HCT116 (cell line): ENCODE data around the gene PSMD10. TPM values are rescaled to one million over a fixed set of nuclear protein-coding genes. Genes with fewer than 3 reads are reported as not detected.

ENCODE experiments used
- ATAC-seq: fragments of 200-7000 bp; cut with Tn5 transposase; 2 replicates; pipeline ENCODE4 v1.9.1; 2020; ENCODE audit warnings: mild to moderate bottlenecking, moderate library complexity
- BruUV-seq: library from RNA; stranded (reverse); fragments of 400-500 nt; replicated peaks from 2 replicates; lab custom pipeline; 2021; lab: Mats Ljungman, UMichigan
- CTCF ChIA-PET: fragments of 300-600 bp; sonication (Branson Sonifier 250); formaldehyde crosslinking; loops from one replicate; lab custom pipeline; 2021; ENCODE audit warnings: antibody characterized with exemption; lab: Charles Lee
- POLR2A ChIA-PET: fragments of 300-600, 350-600 bp; sonication (Branson Sonifier 250); formaldehyde crosslinking; loops from one replicate; lab custom pipeline; 2021; ENCODE audit warnings: antibody characterized with exemption; lab: Charles Lee
- RAD21 ChIA-PET, 2 experiments: fragments of 300-600 bp; sonication (Branson Sonifier 250); formaldehyde crosslinking; loops; one replicate each; lab custom pipeline; 2023; ENCODE audit warnings: low total read pairs in 2 of 2; ENCODE audit not compliant: uncharacterized antibody in 2 of 2, unreplicated experiment in 2 of 2, low non-redundant PET in 1 of 2; lab: Charles Lee
- DNase-seq: peaks from one replicate; pipeline ENCODE4 v3.0.0-alpha.2; 2010; ENCODE audit warnings: low read depth, low spot score
- H2AFZ ChIP-seq: fragments of 200-600 bp; shearing (Covaris generic), sonication (generic); 2 replicates; pipeline ENCODE4 v1.6.1; 2017; ENCODE audit warnings: low read depth, mixed run types, mixed read lengths, antibody characterized with exemption, low read length; ENCODE audit not compliant: poor library complexity, severe bottlenecking
- H3K27ac ChIP-seq: 2 replicates; pipeline ENCODE4 v1.5.1; 2012; ENCODE audit warnings: low read depth, low read length
- H3K27me3 ChIP-seq: fragments of 200-600 bp; sonication (generic); 2 replicates; pipeline ENCODE4 v1.6.1; 2016; ENCODE audit warnings: mixed run types, low read length, mixed read lengths; ENCODE audit not compliant: insufficient read depth
- H3K36me3 ChIP-seq, 2 experiments: fragments of 200-500 bp in 1 of 2; fragments of 200-600 bp in 1 of 2; sonication (Bioruptor generic) in 1 of 2; sonication (generic) in 1 of 2; 2 replicates each; pipeline versions ENCODE4 v1.5.1 to v1.6.1; 2014 to 2016; ENCODE audit warnings: low read length in 2 of 2, inconsistent platforms in 1 of 2, mixed read lengths in 1 of 2, mixed run types in 1 of 2; ENCODE audit not compliant: insufficient read depth in 2 of 2, control insufficient read depth in 1 of 2
- H3K4me1 ChIP-seq, 2 experiments: fragments of 200-600 bp in 1 of 2; sonication (generic) in 1 of 2; 2 replicates each; pipeline versions ENCODE4 v1.5.1 to v1.6.1; 2012 to 2017; ENCODE audit warnings: low read length in 2 of 2, inconsistent platforms in 1 of 2, mild to moderate bottlenecking in 1 of 2, mixed read lengths in 1 of 2, mixed run types in 1 of 2, moderate library complexity in 1 of 2; ENCODE audit not compliant: insufficient read depth in 2 of 2, control insufficient read depth in 1 of 2
- H3K4me2 ChIP-seq: fragments of 200-600 bp; sonication (generic); 2 replicates; pipeline ENCODE4 v1.6.1; 2017; ENCODE audit warnings: mixed run types, low read length, mixed read lengths
- H3K4me3 ChIP-seq, 2 experiments: fragments of 200-600 bp in 1 of 2; sonication (generic) in 1 of 2; replicated peaks in 1 of 2; 2 replicates each; pipeline ENCODE4 v1.5.1; 2011 to 2016; ENCODE audit warnings: low read length in 2 of 2, control low read depth in 1 of 2, low read depth in 1 of 2, mild to moderate bottlenecking in 1 of 2, mixed read lengths in 1 of 2, mixed run types in 1 of 2
- H3K79me2 ChIP-seq: fragments of 200-600 bp; sonication (generic); 2 replicates; pipeline ENCODE4 v1.6.1; 2017; ENCODE audit warnings: mild to moderate bottlenecking, mixed run types, low read length, moderate library complexity, mixed read lengths; ENCODE audit not compliant: insufficient read depth
- H3K9ac ChIP-seq: fragments of 200-600 bp; sonication (generic); 2 replicates; pipeline ENCODE4 v1.6.1; 2016; ENCODE audit warnings: low read length, mixed read lengths
- H3K9me2 ChIP-seq: fragments of 200-600 bp; sonication (generic), shearing (Covaris generic); 2 replicates; pipeline ENCODE4 v1.6.1; 2017; ENCODE audit warnings: mixed run types, mild to moderate bottlenecking, moderate library complexity; ENCODE audit not compliant: insufficient read depth
- H3K9me3 ChIP-seq, 2 experiments: fragments of 200-500 bp in 1 of 2; fragments of 200-600 bp in 1 of 2; sonication (Bioruptor generic) in 1 of 2; sonication (generic) in 1 of 2; 2 replicates each; pipeline ENCODE4 v1.6.1; 2014 to 2017; ENCODE audit warnings: low read length in 2 of 2, mixed read lengths in 2 of 2, inconsistent platforms in 1 of 2, low read depth in 1 of 2, mild to moderate bottlenecking in 1 of 2, mixed run types in 1 of 2, moderate library complexity in 1 of 2; ENCODE audit not compliant: control insufficient read depth in 1 of 2, insufficient read depth in 1 of 2
- H4K20me1 ChIP-seq: fragments of 200-600 bp; sonication (generic), shearing (Covaris generic); 2 replicates; pipeline ENCODE4 v1.6.1; 2017; ENCODE audit warnings: mixed run types, mild to moderate bottlenecking, moderate library complexity; ENCODE audit not compliant: insufficient read depth
- CTCF ChIP-seq, 3 experiments: fragments of 200-600 bp in 1 of 3; sonication (generic) in 1 of 3; IDR thresholded peaks in 2 of 3; conservative IDR thresholded peaks in 1 of 3; 2 replicates each; pipeline ENCODE4 v1.5.1; 2012 to 2017; ENCODE audit warnings: low read depth in 2 of 3, low read length in 2 of 3, antibody characterized with exemption in 1 of 3, borderline replicate concordance in 1 of 3, control low read depth in 1 of 3, mild to moderate bottlenecking in 1 of 3, mixed read lengths in 1 of 3, mixed run types in 1 of 3, moderate library complexity in 1 of 3; ENCODE audit not compliant: insufficient read depth in 1 of 3
- ELF1 ChIP-seq: IDR thresholded peaks from 2 replicates; pipeline ENCODE4 v1.6.1; 2012; ENCODE audit warnings: low read depth, borderline replicate concordance
- EZH2 ChIP-seq: fragments of 200-600 bp; sonication (generic); IDR thresholded peaks from 2 replicates; pipeline ENCODE4 v1.6.1; 2017; ENCODE audit warnings: antibody characterized with exemption, mixed run types
- EZH2phosphoT487 ChIP-seq: fragments of 200-600 bp; IDR thresholded peaks from 2 replicates; pipeline ENCODE4 v1.6.1; 2018; ENCODE audit warnings: antibody characterized with exemption, borderline replicate concordance
- JUND ChIP-seq: IDR thresholded peaks from 2 replicates; pipeline ENCODE4 v1.6.1; 2012
- POLR2A ChIP-seq: IDR thresholded peaks from 2 replicates; pipeline ENCODE4 v1.7.0; 2011; ENCODE audit warnings: borderline replicate concordance; ENCODE audit not compliant: insufficient read depth, insufficient read length; ENCODE audit errors: extremely low read depth
- RAD21 ChIP-seq: IDR thresholded peaks from 2 replicates; pipeline ENCODE4 v1.6.1; 2012; ENCODE audit warnings: low read depth, mild to moderate bottlenecking
- REST ChIP-seq: IDR thresholded peaks from 2 replicates; pipeline ENCODE4 v1.6.1; 2012; ENCODE audit warnings: low read depth
- SIN3A ChIP-seq: IDR thresholded peaks from 2 replicates; pipeline ENCODE4 v1.6.1; 2012; ENCODE audit warnings: low read depth
- TCF7L2 ChIP-seq: IDR thresholded peaks from 2 replicates; pipeline ENCODE4 v1.7.0; 2011; ENCODE audit warnings: borderline replicate concordance, inconsistent platforms; ENCODE audit not compliant: insufficient read depth, insufficient read length; ENCODE audit errors: extremely low read depth
- YY1 ChIP-seq: IDR thresholded peaks from 2 replicates; pipeline ENCODE4 v1.6.1; 2011; ENCODE audit warnings: low read length, low read depth, moderate library complexity, mild to moderate bottlenecking; ENCODE audit not compliant: insufficient replicate concordance; ENCODE audit errors: extremely low read depth
- ZBTB33 ChIP-seq: IDR thresholded peaks from 2 replicates; pipeline ENCODE4 v1.6.1; 2011; ENCODE audit warnings: mild to moderate bottlenecking, low read length, moderate library complexity; ENCODE audit not compliant: insufficient replicate concordance; ENCODE audit errors: extremely low read depth
- ZFX ChIP-seq: fragments of 450-650 bp; IDR thresholded peaks from 2 replicates; pipeline ENCODE4 v1.6.1; 2017
- intact Hi-C: fragments of 100-400 bp; cut with micrococcal nuclease; formaldehyde crosslinking; loops from 2 replicates; pipeline ENCODE4 v1.10.0; 2022
- total RNA-seq: library from RNA; stranded (reverse); gene quantifications from one replicate; pipeline ENCODE4 v1.2.1, GENCODE V29; 2021; ENCODE audit not compliant: unreplicated experiment

The PSMD10 gene
- total RNA-seq, 1 experiment from 2014 or later = 55.5 TPM

GRCh38 chrX:108081110-108081509 is 10.2 kb downstream of the PSMD10 start:
- Histone ChIP-seq H3K4me2 (no peak overlapping the region), H3K9me3 (no peaks in the 10 kb centered on the region), H3K4me3 (no peak overlapping the region), H3K4me1 (no peaks in the 10 kb centered on the region), H3K79me2 (no peaks in the 10 kb centered on the region), H3K27ac (no peak overlapping the region), H3K27me3 (no peaks in the 10 kb centered on the region), H3K36me3 (0 out of 4 replicates have a peak, but pooled peaks cover 0 to 3% of the 10 kb centered on the region in 2 experiments), H2AFZ (no peak overlapping the region), H4K20me1 (no peaks in the 10 kb centered on the region), H3K9me2 (no peaks in the 10 kb centered on the region), H3K9ac (no peak overlapping the region)
- TF ChIP-seq ZFX (no peak), EZH2phosphoT487 (no peak), YY1 (no peak), JUND (no peak), EZH2 (no peak)
- no TSS peak for BruUV-seq
- ChIA-PET POLR2A (no interaction called here), CTCF (no interaction called here), RAD21 (no interaction called here)
- intact Hi-C loops = no loop called here
- no peak for ATAC-seq
- DNase-seq = no peak

DNA sequence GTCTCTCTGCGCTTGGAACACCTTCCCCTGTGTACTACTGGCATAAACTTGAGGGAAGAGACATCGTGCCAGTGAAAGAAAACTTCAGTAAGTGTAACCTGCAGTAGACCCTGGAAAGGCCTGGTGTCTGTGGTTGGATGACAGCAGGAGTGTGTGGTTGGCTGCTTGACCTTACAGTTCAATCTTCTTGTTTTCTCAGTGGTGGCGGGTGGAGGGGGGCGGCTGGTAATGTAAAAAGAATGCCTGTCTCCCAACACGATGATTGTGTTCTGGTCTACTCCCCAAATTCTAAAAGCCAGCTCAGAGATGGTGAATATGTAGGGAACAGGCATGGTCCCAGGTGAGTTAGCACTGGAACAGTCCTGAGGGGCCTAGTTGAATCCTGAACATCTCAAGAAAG is 18.6 kb downstream of the PSMD10 start:
- no peak overlapping the region for H3K27ac ChIP-seq
- intact Hi-C loops = loop anchor here (1.0 to 10.0 kb wide), 5 partner anchors 52 to 1178 kb away; no protein-coding TSS in a partner anchor
- H3K9ac ChIP-seq = no peak overlapping the region
- TF ChIP-seq ELF1 = no peak
- TF ChIP-seq REST = no peak
- TF ChIP-seq YY1 = no peak
- no peak for TF ChIP-seq CTCF (IDR thresholded peaks at IDR 0.05 in 2 of 3, conservative IDR thresholded peaks at IDR 0.05 in 1 of 3; ENCODE audit: borderline replicate concordance in 1 of 3, insufficient read depth in 1 of 3, low read depth in 2 of 3, low read length in 2 of 3)
- TF ChIP-seq JUND = no peak
- no peak for TF ChIP-seq RAD21
- no peak for TF ChIP-seq ZBTB33
- TF ChIP-seq SIN3A = no peak
- TF ChIP-seq POLR2A = no peak
- TF ChIP-seq TCF7L2 = no peak

More for the DNA sequence above, 18.6 kb downstream of the PSMD10 start:
- Histone ChIP-seq H3K4me3 (no peak overlapping the region), H3K4me1 (peaks cover 0 to 6% of the 10 kb centered on the region in 2 experiments; a peak in 1 of 4 replicates), H3K79me2 (no peaks in the 10 kb centered on the region), H3K4me2 (no peak overlapping the region), H4K20me1 (no peaks in the 10 kb centered on the region), H3K36me3 (no peaks in the 10 kb centered on the region), H3K27me3 (no peaks in the 10 kb centered on the region), H3K9me2 (no peaks in the 10 kb centered on the region), H3K9me3 (no peaks in the 10 kb centered on the region), H2AFZ (no peak overlapping the region)
- ChIA-PET RAD21 (no interaction called here), CTCF (no interaction called here), POLR2A (no interaction called here)
- ATAC-seq = no peak
- BruUV-seq = no TSS peak
- no peak for DNase-seq
